GM12873 (cell line): ENCODE results near the gene AMPD2.

Experiments used
- CTCF ChIP-seq: IDR thresholded peaks from 2 replicates; pipeline ENCODE4 v1.5.1; 2012; ENCODE audit warnings: low read depth, mild to moderate bottlenecking, moderate library complexity, low read length, control low read depth; ENCODE audit not compliant: insufficient read depth; ENCODE audit errors: missing control alignments

Gene AMPD2

GRCh38 chr1:109617291-109617801, 2.3 kb upstream of the AMPD2 start:
- TF ChIP-seq CTCF = no peak

- TF ChIP-seq CTCF = no peak
Observed at GRCh38 chr1:109618661-109619575, 719 bp upstream of the AMPD2 start.

GRCh38 chr1:109620401-109620791, 759 bp downstream of the AMPD2 start:
- no peak for TF ChIP-seq CTCF

GRCh38 chr1:109620841-109621286, 1.2 kb downstream of the AMPD2 start:
- no peak for TF ChIP-seq CTCF

DNA sequence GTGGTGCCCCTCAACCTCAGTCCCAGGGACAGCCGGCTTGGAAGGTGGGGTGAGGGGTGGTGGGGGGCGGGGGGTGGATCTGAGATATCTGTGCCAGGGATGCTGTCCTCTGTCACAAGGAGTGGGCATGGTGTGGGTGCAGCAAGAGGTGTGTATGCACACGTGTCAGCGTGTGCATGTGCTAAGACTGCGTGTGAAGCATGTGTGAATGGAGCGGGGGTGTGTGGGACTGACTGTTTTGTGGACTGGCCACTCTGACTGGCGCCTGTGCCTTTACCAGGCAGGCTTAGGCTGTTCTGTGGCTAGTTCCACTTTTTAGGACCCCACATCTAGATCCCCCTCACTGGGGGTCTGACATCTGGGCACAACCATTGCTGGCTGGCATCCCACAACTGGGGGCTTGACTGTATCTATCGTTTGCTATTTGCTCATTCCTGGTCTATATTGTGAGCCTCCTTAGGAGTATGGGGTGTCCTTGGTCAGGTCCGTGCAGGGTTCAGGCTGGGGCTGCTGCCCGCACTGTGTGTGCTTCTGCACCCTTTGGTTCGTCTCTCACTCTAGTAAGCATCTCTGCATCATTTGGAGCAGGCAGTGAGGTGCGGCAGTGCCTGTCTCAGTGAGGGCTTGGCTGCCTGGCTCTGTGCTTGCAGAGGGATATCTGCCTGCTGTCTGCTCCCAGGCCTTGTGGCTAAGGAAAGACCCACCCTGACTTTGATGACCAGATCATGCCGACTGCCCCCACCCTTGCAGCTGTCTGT, 1.9 kb downstream of the AMPD2 start:
- TF ChIP-seq CTCF = no peak

DNA sequence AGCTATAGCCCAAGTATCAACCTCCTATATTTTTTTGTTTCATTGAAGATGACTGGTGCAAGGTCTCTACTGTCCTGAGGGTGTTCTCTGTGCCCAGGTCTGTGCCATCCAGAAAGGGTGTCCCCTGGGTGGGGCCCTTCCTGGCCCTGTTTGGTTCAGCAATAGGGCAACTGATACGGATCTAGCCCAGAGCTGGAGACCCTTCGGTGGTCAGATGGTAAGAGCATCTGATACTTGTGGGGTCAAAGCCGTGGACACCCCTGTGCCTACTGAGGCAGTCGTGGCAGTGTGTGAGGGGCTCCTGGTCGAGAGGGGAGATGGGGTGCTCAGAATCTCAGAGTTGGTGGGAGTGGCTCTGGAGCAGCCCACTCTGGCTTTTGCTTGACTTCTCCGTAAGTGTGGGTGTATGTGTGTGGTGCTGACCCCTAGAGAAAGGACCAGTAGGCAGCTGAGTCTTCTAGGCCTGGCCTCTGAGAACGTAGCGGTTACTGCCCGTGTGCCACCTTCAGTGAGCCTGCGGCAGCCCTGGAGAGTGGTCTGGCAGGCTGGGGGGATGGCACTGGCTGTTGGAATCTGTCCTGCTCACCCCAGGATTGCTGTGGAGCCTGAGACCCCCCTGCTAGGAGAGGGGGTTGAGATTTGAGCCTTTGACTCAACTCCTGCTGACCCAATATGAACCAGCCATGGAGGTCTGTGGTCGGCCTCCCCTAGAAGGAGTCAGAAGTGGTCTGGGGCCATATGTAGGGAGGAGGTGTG, 2.7 kb downstream of the AMPD2 start:
- no peak for TF ChIP-seq CTCF

DNA sequence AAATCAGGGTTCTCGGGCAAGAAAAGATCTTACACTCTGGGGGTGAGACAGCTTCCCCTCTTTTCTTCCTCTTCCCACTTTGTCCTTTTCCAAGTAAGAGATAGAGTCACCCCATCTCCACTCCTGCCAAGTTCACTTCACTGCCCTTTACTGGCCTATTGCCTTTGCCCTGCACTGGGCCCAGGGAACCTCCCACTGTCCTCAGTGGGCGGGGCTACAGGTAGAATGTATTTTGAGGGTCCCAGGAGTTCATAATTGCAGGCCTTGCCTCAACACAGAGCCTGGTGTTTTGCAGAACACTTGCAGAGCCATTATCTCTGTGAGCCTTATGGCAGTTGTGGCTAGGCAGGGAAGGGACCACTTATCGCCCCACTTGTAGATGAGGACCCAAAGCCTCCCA, 3.3 kb downstream of the AMPD2 start:
- no peak for TF ChIP-seq CTCF
